ENCODE data around the gene FAM200C. TPM values are rescaled to one million over a fixed set of nuclear protein-coding genes. Genes with fewer than 3 reads are reported as not detected.
"Not testable (repeated sequence)": the region's sequence is repeated elsewhere in the genome, so short reads cannot be mapped to it uniquely, and the experiment has no call there.

FAM200C gene
- total RNA-seq, 1 experiment from 2014 or later, result 2.0 TPM

DNA sequence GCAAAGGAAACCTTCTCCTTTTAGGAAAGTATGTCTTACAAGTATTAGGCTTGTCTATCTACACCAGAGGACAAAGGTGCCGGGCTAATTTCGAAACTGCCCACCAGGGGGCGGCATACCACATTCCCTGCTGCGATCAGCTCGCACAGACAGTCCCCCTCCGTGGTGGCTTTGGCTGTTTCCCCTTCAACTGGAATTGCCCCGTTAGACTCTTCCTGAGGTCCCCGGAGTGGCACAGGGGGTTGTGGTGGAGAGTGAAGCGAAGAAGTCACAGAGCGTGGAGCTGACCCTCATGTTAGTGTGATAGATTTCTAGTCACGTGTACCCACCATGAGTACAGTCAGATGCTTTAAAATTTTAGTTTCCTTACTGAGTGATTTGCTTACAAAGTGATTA lies 39.3 kb upstream of the FAM200C start:
- Histone ChIP-seq H3K4me3 (ENCODE audit: low read length) (peak overlapping the region; percentile 70), H3K27ac (ENCODE audit: low read length) (no peak overlapping the region), H3K9ac (ENCODE audit: low read length) (peak overlapping the region; percentile 68), H3K4me1 (ENCODE audit: low read length) (peaks cover 25% of the 10 kb centered on the region), H2AFZ (ENCODE audit: low read length) (peak overlapping the region; percentile 98), H3K9me2 (replicated peaks; ENCODE audit: insufficient read depth, low read length) (no peaks in the 10 kb centered on the region), H3K27me3 (ENCODE audit: low read length) (no peaks in the 10 kb centered on the region), H3K79me2 (ENCODE audit: low read length) (no peaks in the 10 kb centered on the region), H3K36me3 (ENCODE audit: insufficient read depth, low read length) (no peaks in the 10 kb centered on the region), H3K4me2 (ENCODE audit: low read depth, low read length, poor library complexity, severe bottlenecking) (peak overlapping the region; percentile 81), H3K9me3 (ENCODE audit: low read length) (no peaks in the 10 kb centered on the region), H4K20me1 (ENCODE audit: insufficient read depth, low read depth, low read length) (no peaks in the 10 kb centered on the region)
- peak; percentile 92 for DNase-seq

DNA sequence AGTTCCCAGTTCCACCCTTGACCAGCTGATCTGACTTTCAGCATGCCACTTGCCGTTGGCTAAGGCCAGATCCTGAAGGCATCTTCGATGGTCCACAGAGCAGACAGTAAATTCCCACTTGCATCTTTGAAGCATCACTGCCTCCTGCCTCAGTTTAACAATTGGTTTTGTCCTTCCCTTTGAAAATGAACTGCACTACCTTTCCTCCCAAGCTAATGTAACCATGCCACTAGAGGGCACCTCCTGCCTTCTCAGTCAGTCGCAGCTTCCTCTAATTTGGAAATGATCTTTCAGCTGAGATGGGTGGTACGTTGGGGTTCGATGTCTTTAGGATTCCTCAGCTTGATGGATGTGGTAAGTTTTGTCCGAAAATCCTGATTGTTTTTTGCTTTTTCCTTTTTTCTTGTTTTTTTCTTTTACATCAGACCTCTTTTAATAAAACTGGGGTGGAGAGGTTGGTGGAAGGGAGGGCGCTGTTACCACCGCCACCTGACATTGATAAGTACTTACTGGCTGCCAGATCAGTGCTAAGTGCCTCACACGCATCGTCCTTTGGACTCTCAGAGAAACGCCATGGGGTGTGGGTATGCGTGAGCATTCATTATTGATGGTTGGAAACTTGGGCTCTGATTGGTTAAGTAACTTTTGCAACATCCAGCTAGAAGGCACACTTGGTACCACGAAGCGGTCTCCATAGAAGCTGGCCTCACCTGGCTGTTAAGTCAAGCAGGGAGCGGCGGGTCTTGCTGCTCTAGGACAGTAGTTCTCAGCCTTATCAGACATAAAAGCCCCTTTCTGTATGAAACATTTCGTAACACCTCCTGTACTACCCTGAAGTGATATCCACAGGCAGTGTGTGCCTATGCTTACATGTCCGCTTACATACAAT lies 38.7 kb upstream of the FAM200C start:
- Histone ChIP-seq H3K9me2 (replicated peaks; ENCODE audit: insufficient read depth, low read length) (no peaks in the 10 kb centered on the region), H3K27ac (ENCODE audit: low read length) (no peak overlapping the region), H4K20me1 (ENCODE audit: insufficient read depth, low read depth, low read length) (no peaks in the 10 kb centered on the region), H3K4me2 (ENCODE audit: low read depth, low read length, poor library complexity, severe bottlenecking) (peak overlapping the region; percentile 81), H3K36me3 (ENCODE audit: insufficient read depth, low read length) (no peaks in the 10 kb centered on the region), H3K27me3 (ENCODE audit: low read length) (no peaks in the 10 kb centered on the region), H3K9me3 (ENCODE audit: low read length) (no peaks in the 10 kb centered on the region), H3K4me3 (ENCODE audit: low read length) (peak overlapping the region; percentile 70), H3K79me2 (ENCODE audit: low read length) (no peaks in the 10 kb centered on the region), H2AFZ (ENCODE audit: low read length) (peak overlapping the region; percentile 98), H3K9ac (ENCODE audit: low read length) (peak overlapping the region; percentile 68), H3K4me1 (ENCODE audit: low read length) (peaks cover 31% of the 10 kb centered on the region)
- peak; percentile 82 for DNase-seq

DNA sequence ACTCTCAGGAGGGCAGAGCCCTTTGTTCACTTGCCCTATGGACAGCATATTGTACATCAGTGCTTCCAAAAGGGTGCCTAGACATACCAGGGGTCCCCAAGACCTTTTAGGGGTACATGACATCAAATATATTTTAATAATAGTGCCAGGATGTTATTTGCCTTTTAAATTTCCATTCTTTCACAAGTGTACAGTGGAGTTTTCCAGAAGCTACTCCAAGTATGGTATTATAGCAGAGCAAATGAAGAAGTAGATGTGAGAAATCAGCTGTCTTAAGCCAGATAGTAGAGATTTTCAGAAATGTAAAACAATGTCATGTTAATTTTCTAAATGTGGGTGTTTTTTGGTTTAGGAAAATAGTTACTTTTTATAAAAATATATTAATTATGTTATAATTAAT lies 37.4 kb upstream of the FAM200C start:
- DNase-seq, result no peak
- Histone ChIP-seq H3K9me3 (ENCODE audit: low read length) (no peaks in the 10 kb centered on the region), H3K36me3 (ENCODE audit: insufficient read depth, low read length) (no peaks in the 10 kb centered on the region), H3K9me2 (replicated peaks; ENCODE audit: insufficient read depth, low read length) (no peaks in the 10 kb centered on the region), H3K27me3 (ENCODE audit: low read length) (no peaks in the 10 kb centered on the region), H3K27ac (ENCODE audit: low read length) (no peak overlapping the region), H3K9ac (ENCODE audit: low read length) (no peak overlapping the region), H4K20me1 (ENCODE audit: insufficient read depth, low read depth, low read length) (no peaks in the 10 kb centered on the region), H3K4me3 (ENCODE audit: low read length) (no peak overlapping the region), H3K79me2 (ENCODE audit: low read length) (no peaks in the 10 kb centered on the region), H3K4me2 (ENCODE audit: low read depth, low read length, poor library complexity, severe bottlenecking) (no peak overlapping the region), H3K4me1 (ENCODE audit: low read length) (peaks cover 44% of the 10 kb centered on the region), H2AFZ (ENCODE audit: low read length) (no peak overlapping the region)

DNA sequence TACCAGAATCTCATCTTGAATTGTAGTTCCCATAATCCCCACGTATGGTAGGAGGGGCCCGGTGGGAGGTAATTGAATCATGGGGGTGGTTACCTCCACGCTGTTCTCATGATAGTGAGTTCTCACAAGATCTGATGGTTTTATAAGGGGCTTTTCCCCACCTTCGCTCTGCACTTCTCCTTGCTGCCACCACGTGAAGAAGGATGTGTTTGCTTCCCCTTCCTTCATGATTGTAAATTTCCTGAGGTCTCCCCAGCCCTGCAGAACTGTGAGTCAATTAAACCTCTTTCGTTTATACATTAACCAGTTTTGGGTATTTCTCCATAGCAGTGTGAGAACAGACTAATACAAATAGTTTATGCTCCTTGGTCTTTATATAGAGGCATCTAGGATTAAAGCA lies 36.8 kb upstream of the FAM200C start:
- DNase-seq; H3K9me3 ChIP-seq (ENCODE audit: low read length); H3K4me2 ChIP-seq (ENCODE audit: low read depth, low read length, poor library complexity, severe bottlenecking); H3K27ac ChIP-seq (ENCODE audit: low read length); H4K20me1 ChIP-seq (ENCODE audit: insufficient read depth, low read depth, low read length); H3K36me3 ChIP-seq (ENCODE audit: insufficient read depth, low read length); H3K4me3 ChIP-seq (ENCODE audit: low read length); H3K9ac ChIP-seq (ENCODE audit: low read length); H2AFZ ChIP-seq (ENCODE audit: low read length); H3K27me3 ChIP-seq (ENCODE audit: low read length); H3K9me2 ChIP-seq (replicated peaks; ENCODE audit: insufficient read depth, low read length); H3K79me2 ChIP-seq (ENCODE audit: low read length): not testable (repeated sequence)
- peaks cover 50% of the 10 kb centered on the region for H3K4me1 ChIP-seq (ENCODE audit: low read length)

DNA sequence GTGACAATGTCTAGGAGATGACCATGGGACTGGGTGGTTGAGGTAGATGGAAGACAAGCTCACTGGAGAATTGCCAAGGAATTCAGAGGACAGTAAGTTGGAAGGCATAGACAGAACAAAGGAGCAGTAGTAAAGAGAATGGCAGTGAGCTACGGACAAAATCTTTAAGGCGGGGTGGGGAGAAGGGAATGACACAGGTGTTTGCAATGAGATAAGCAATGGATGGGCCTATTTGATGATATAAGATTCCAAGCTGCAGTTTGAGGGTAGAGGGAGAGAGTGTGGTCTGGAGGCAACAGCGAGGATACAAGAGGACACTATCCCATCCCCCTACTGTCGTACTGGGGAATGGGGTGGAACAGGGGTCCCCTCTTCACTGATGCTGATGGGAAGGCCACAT lies 36.2 kb upstream of the FAM200C start:
- H3K4me3 ChIP-seq (ENCODE audit: low read length), result no peak overlapping the region
- H3K9me2 ChIP-seq (replicated peaks; ENCODE audit: insufficient read depth, low read length), result no peaks in the 10 kb centered on the region

DNA sequence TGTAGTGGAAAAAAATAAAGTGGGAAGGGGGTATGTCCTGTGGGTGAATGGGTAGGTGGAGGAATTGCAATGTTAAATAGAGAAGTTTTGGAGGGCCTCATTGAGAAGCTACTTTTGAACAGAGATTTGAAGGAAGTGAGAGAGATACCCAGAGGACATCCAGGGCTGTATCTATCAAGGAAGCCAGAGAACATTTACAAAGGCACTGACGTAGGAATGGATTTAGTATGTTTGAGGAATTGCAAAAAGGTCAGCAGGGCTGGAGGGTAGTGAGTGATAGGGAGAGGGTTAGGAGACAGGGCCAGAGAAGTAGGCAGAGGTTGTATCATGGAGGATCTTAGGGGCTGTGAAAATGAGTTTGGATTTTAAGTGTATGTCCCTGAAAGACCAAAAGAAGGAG lies 35.7 kb upstream of the FAM200C start:
- no peak overlapping the region for H3K4me3 ChIP-seq (ENCODE audit: low read length)
- no peak for DNase-seq
- no peaks in the 10 kb centered on the region for H3K9me3 ChIP-seq (ENCODE audit: low read length)
- no peak overlapping the region for H2AFZ ChIP-seq (ENCODE audit: low read length)
- no peaks in the 10 kb centered on the region for H3K27me3 ChIP-seq (ENCODE audit: low read length)
- H4K20me1 ChIP-seq (ENCODE audit: insufficient read depth, low read depth, low read length), result no peaks in the 10 kb centered on the region
- H3K79me2 ChIP-seq (ENCODE audit: low read length), result no peaks in the 10 kb centered on the region
- no peak overlapping the region for H3K4me2 ChIP-seq (ENCODE audit: low read depth, low read length, poor library complexity, severe bottlenecking)
- no peaks in the 10 kb centered on the region for H3K36me3 ChIP-seq (ENCODE audit: insufficient read depth, low read length)
- H3K27ac ChIP-seq (ENCODE audit: low read length), result no peak overlapping the region
- H3K9ac ChIP-seq (ENCODE audit: low read length), result no peak overlapping the region
- H3K9me2 ChIP-seq (replicated peaks; ENCODE audit: insufficient read depth, low read length), result no peaks in the 10 kb centered on the region
- peaks cover 59% of the 10 kb centered on the region for H3K4me1 ChIP-seq (ENCODE audit: low read length)

More for the DNA sequence above, 36.2 kb upstream of the FAM200C start:
- no peaks in the 10 kb centered on the region for H3K79me2 ChIP-seq (ENCODE audit: low read length)
- peaks cover 54% of the 10 kb centered on the region for H3K4me1 ChIP-seq (ENCODE audit: low read length)
- H3K9ac ChIP-seq (ENCODE audit: low read length), result no peak overlapping the region
- H2AFZ ChIP-seq (ENCODE audit: low read length), result no peak overlapping the region
- no peak overlapping the region for H3K4me2 ChIP-seq (ENCODE audit: low read depth, low read length, poor library complexity, severe bottlenecking)
- H3K27me3 ChIP-seq (ENCODE audit: low read length), result no peaks in the 10 kb centered on the region
- H3K36me3 ChIP-seq (ENCODE audit: insufficient read depth, low read length), result no peaks in the 10 kb centered on the region
- H3K27ac ChIP-seq (ENCODE audit: low read length), result no peak overlapping the region
- no peak for DNase-seq
- no peaks in the 10 kb centered on the region for H3K9me3 ChIP-seq (ENCODE audit: low read length)
- no peaks in the 10 kb centered on the region for H4K20me1 ChIP-seq (ENCODE audit: insufficient read depth, low read depth, low read length)

DNA sequence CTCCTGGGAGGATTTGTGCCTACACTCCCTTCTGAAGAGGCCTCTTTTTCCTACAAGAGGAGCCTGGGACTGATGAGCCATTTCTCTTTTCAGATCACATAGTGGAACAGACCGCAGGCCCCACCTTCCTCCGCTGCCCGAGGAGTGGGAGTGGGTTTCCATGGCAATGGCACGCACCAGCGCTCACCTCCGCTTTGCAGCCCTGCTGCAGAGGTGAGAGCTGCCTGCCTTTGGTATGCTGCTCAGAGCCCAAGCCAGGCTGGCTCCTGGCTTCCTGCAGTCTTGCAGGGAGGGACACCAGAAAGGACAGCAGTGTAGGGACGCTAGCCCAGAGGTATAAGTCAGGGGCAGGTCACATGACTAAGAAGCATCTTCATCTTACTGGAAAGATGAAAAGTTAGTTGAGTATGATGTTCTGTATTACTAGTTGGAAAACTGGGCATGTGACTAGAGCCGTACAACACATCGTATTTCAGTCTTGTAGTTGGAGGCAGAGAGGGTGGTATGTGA lies 34.2 kb upstream of the FAM200C start:
- H3K4me2 ChIP-seq (ENCODE audit: low read depth, low read length, poor library complexity, severe bottlenecking), result peak overlapping the region; percentile 61
- H3K4me3 ChIP-seq (ENCODE audit: low read length), result peak overlapping the region; percentile 38; the same call in 1 of the 2 replicates

DNA sequence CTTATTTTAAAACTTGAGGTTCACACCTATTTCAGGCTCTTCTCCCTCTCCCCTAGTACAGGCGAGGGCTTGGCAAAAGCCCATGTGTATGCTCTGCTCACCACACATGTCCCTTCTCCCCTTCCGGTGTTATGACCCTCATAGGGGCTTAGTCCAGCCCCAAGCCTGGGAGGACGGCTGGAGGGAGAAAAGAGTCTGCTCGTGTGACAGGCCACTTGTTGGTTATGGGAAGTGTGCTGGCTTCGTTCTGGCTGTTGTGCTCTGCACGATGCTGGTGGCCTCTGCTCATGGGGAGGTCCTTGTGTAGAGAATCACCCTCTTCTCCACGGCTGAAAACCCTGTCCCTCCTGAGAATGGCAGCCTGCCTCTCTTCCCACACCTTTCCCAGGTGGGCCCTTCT lies 32.9 kb upstream of the FAM200C start:
- no peaks in the 10 kb centered on the region for H3K9me2 ChIP-seq (replicated peaks; ENCODE audit: insufficient read depth, low read length)
- H3K9ac ChIP-seq (ENCODE audit: low read length), result no peak overlapping the region
- no peaks in the 10 kb centered on the region for H3K27me3 ChIP-seq (ENCODE audit: low read length)
- H4K20me1 ChIP-seq (ENCODE audit: insufficient read depth, low read depth, low read length), result no peaks in the 10 kb centered on the region
- H3K4me2 ChIP-seq (ENCODE audit: low read depth, low read length, poor library complexity, severe bottlenecking), result no peak overlapping the region
- H3K4me3 ChIP-seq (ENCODE audit: low read length), result no peak overlapping the region
- peaks cover 13% of the 10 kb centered on the region for H3K36me3 ChIP-seq (ENCODE audit: insufficient read depth, low read length)
- no peaks in the 10 kb centered on the region for H3K79me2 ChIP-seq (ENCODE audit: low read length)
- no peak for DNase-seq
- H3K4me1 ChIP-seq (ENCODE audit: low read length), result peaks cover 59% of the 10 kb centered on the region
- H3K9me3 ChIP-seq (ENCODE audit: low read length), result no peaks in the 10 kb centered on the region
- H3K27ac ChIP-seq (ENCODE audit: low read length), result no peak overlapping the region
- no peak overlapping the region for H2AFZ ChIP-seq (ENCODE audit: low read length)

More for the DNA sequence above, 34.2 kb upstream of the FAM200C start:
- Histone ChIP-seq H3K9me2 (replicated peaks; ENCODE audit: insufficient read depth, low read length) (no peaks in the 10 kb centered on the region), H4K20me1 (ENCODE audit: insufficient read depth, low read depth, low read length) (no peaks in the 10 kb centered on the region), H3K4me1 (ENCODE audit: low read length) (peaks cover 67% of the 10 kb centered on the region), H3K9ac (ENCODE audit: low read length) (peak overlapping the region; percentile 38), H3K9me3 (ENCODE audit: low read length) (no peaks in the 10 kb centered on the region), H3K79me2 (ENCODE audit: low read length) (no peaks in the 10 kb centered on the region), H2AFZ (ENCODE audit: low read length) (peak overlapping the region; percentile 6; the same call in 1 of the 2 replicates), H3K27me3 (ENCODE audit: low read length) (no peaks in the 10 kb centered on the region), H3K36me3 (ENCODE audit: insufficient read depth, low read length) (peaks cover 1% of the 10 kb centered on the region; the same call in 1 of the 2 replicates), H3K27ac (ENCODE audit: low read length) (no peak overlapping the region)
- DNase-seq, result peak; percentile 85

Measured in Karpas-422 (cell line).